Hair follicle dermal papilla cell (primary cell): ENCODE results near the gene RIT1. TPM values are rescaled to one million over a fixed set of nuclear protein-coding genes. Genes with fewer than 3 reads are reported as not detected.

Experiments used
- small RNA-seq: library from RNA; depleted of rRNA; stranded (forward); fragments of <200 nt; gene quantifications from one replicate; pipeline ENCODE3, GENCODE V24; 2012
- total RNA-seq: library from RNA; depleted of rRNA; stranded (reverse); fragments of >200 nt; gene quantifications from 2 replicates; pipeline ENCODE4 v1.2.3, GENCODE V29; 2012

The RIT1 gene, protein sequence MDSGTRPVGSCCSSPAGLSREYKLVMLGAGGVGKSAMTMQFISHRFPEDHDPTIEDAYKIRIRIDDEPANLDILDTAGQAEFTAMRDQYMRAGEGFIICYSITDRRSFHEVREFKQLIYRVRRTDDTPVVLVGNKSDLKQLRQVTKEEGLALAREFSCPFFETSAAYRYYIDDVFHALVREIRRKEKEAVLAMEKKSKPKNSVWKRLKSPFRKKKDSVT
- total RNA-seq, result 41.5 and 43.0 TPM in 2 replicates

DNA sequence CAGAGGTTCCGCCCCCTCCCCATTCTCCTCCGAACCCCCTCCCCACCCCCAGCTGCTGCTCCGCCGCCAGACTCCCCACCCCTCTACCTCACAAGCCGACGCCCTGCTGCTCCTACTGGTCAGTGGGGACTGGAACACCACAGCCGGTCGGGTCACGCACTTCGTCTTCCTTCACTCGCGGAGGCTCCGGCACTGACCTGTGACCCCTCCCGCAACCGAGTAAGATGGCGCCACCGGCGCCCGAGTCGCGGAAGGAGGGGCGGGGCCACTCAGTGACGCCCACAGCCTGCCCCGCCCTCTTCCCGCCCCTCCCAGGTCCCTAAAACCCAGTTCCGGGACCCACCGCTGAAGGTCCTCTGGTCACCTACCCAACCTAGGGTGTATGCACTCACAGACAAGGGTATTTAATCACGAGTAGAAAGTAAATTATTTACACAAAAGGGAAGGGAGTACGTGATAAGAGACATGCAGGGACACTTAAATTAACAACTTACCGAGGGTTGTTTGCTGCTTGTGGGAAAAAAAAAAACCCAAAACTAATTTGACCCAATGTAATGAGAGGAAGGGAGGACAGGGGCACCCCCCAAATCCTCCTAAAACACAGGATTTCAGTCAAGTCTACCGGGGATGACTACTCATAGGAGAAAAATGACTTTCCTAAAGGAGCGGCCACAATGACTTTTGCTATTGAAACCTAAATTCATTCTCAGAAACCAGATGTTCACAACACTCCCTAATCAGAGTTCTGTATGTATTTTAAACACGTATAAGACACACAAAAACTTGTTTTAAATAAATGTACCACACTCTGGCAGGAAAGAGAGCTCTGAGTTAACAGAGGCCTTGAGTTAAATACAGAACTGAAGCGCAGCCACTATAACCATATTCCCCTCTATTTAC, at the start of gene RIT1:
Gene RIT1, minus strand, starts transcription at position 194 of the 900 bp plus-strand sequence. CDS start 588 bp downstream, outside the sequence.

DNA sequence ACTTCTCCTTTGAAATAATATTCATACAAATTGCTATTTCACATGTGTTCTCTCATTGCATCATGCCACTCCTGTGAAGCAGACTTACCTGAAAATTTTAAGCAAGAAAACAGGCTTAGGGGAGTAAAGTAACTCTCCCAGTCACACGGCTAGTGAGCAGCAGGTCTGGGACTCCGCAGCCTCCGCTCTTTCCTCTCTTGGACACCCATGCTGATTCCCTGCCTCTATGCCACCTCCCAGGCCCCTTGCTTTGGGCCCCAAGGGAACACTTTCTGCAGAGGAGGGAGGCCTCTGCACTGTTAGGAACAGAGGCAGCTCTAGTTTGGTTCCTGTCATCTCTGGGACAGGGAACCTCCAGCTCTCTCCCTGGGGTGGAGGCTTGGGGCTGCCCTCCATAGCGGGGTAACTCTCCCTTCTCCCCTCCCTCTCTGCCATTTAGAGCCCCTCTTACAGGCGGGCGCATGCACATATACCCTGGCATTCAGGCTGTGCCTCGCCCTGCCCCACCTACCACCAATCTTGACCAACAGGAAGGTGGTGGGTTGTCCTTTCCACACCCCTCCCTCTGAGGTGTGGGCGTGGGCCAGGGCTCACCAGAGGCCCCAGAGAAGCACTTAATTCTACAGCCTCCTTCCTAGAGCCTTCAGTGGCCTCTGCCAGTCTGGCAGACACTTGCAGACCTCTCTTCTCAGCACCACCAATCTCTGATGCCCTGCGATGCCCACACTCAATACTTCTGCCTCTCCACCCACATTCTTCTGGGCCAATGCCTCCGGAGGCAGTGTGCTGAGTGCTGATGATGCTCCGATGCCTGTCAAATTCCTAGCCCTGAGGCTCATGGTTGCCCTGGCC, 30.1 kb upstream of the RIT1 start, which contains the start of gene RXFP4:
Gene RXFP4, plus strand, starts transcription at position 646 of the 852 bp plus-strand sequence. Its CDS starts 72 bp downstream, at position 718.

DNA sequence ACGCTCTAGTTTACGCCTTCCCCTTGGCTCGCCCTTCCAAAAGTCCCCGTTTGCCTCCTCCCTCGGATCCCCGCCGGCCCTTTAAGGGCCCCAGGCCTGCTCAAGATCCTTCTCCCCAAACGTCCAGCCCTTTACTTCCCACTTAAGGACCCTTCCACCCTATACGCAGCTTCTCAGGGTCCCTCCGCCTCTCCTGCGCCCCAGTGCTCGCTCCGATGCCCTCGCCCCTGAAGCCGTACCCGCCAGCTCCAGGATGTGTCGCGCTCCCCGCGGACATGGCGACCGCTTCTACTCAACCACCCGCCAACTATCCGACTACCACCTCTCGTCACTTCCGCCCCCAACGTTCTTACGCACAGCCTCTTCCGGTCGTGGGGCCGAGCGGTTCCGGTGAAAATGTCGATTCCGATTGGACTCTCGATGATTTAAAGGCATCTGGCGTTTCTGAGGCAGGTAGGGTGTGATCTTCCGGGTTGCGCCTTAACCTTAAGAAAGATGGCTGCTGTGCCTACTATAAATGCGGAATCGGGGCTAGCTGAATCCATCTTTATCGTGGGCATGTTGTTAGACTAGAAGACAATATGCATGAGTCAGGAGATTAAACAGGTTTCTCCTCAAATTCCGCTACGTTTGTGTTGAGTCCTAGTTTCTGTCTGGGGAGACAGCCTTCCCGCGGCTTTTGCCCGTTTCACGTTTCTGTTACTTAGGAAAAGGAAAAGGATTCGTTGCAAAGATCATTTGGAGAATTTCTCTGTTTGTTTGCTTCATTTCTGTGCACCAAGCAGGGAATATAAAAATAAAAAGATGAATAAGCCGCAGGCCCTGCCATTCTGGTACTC, 23.2 kb upstream of the RIT1 start, which contains the start of gene KHDC4:
Gene KHDC4, minus strand, starts transcription at position 317 of the 839 bp plus-strand sequence. Its CDS starts 40 bp downstream, at position 277.

DNA sequence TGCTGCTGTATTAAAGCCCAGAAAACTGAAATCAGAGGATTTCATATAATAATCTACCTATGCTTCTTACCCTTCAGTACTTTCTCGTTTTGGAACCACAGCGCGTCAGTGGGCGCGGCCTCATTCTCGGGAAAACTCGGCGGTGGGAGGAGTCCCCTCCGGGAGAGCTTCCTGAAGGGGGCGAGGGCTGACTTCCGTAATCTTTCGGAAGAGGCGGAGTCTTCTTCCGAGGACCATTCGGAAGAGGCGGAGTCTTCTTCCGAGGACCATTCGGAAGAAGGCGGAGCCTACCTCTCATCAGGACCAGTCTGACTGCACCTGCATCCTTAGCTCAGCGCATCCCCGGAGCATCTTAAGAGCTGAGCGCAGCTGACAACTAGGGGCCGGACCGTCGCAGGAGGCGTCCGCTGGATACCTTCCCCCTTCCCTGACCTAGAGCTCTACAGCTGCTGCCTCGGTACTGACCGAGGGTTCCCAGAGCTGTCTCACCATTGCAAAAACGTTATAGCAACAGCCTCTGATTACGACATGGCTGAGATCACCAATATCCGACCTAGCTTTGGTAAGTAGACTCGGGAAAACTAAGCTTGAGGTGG, 51.8 kb downstream of the RIT1 start, which contains the start of gene SYT11:
Gene SYT11, plus strand, starts transcription at position 334 of the 596 bp plus-strand sequence. Its CDS starts 195 bp downstream, at position 529.

DNA sequence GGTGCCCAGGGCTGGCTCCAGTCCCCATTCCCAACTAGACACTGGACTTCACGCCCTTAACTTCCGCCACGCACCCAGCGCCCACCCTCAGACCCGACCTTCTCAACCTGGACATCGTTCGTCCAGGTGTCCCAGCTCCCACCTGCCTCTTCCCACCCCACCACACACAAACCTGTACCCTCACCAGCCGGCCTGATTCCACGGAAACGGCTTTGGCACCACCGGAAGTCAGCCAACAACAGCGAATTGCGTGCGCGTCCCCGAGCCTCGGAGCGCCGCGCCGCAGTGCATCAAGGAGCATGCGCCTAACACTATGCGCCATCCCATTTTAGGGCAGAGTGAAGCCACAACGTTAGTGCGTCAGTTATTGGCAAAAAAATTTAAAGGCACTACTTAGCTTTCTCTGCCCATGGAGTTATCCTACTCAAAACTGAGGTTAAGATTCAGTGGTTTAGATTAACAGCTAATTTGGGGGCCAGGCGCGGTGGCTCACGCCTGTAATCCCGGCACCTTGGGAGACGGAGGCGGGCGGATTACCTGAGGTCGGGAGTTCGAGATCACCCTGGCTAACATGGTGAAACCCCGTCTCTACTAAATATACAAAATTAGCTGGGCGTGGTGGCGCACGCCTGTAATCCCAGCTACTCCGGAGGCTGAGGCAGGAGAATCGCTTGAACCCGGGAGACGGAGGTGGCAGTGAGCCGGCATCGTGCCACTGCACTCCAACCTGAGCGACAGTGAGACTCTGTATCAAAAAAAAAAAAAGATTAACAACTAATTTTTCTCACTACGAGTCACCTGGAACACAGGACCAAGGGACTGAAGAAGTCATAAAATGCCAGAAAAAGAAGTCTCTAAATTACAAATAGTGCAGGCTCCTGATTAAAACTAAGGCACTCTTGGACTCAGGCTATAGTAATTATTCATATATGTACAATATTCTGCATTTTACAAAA, 53.9 kb downstream of the RIT1 start, which contains the start of gene GON4L:
Gene GON4L, minus strand, starts transcription at position 240 of the 956 bp plus-strand sequence. CDS start 3,434 bp downstream, outside the sequence.

Small RNA genes lying within 50 kb of the gene (small RNA-seq; reads per million reads assigned to genes)
- gene MIR6738 (not detected), gene RF00015 (not detected), gene SCARNA4 (not detected), gene SNORA80E (288 reads per million, percentile 99 among the genes with 10 or more reads in this experiment)

Other genes with a start within 250 kb of the RIT1 start
- gene YY1AP1, start 222.6 kb downstream of the RIT1 start, total RNA-seq, result 40.8 and 95.4 TPM in 2 replicates
- gene DAP3, start 222.3 kb downstream of the RIT1 start, total RNA-seq, result 70.6 and 73.5 TPM in 2 replicates
- 33.5 and 40.1 TPM in 2 replicates for gene GON4L, start 54.1 kb downstream of the RIT1 start, total RNA-seq
- gene SYT11, start 51.8 kb downstream of the RIT1 start, total RNA-seq, result 42.0 and 44.4 TPM in 2 replicates
- gene KHDC4, start 23.1 kb upstream of the RIT1 start, total RNA-seq, result 30.0 and 30.8 TPM in 2 replicates
- not detected in 2 replicates for gene RXFP4, start 30.3 kb upstream of the RIT1 start, total RNA-seq
- gene ARHGEF2, start 67.2 kb upstream of the RIT1 start, total RNA-seq, result 133 and 144 TPM in 2 replicates
- 338 and 351 TPM in 2 replicates for gene SSR2, start 109.6 kb upstream of the RIT1 start, total RNA-seq
- gene UBQLN4, start 142.4 kb upstream of the RIT1 start, total RNA-seq, result 12.5 and 14.1 TPM in 2 replicates
- gene LAMTOR2, start 143.4 kb upstream of the RIT1 start, total RNA-seq, result 24.8 and 27.1 TPM in 2 replicates
- gene RAB25, start 149.8 kb upstream of the RIT1 start, total RNA-seq, result not detected in 2 replicates
- 0.65 and 1.1 TPM in 2 replicates for gene MEX3A, start 171.1 kb upstream of the RIT1 start, total RNA-seq
- 1,347 and 1,795 TPM in 2 replicates for gene LMNA, start 203.4 kb upstream of the RIT1 start, total RNA-seq
- 0.97 and 3.2 TPM in 2 replicates for gene SEMA4A, start 242.2 kb upstream of the RIT1 start, total RNA-seq